ENCODE data around the gene ZNF860.

- TF ChIP-seq CTCF (IDR thresholded peaks at IDR 0.05; ENCODE audit: low read length) (no peak), EZH2 (IDR thresholded peaks at IDR 0.05; ENCODE audit: borderline replicate concordance, low read length) (no peak)
These were observed 56.4 kb downstream of the ZNF860 start for GRCh38 chr3:32037932-32038267.

All from OCI-LY1 (cell line).